Natural killer cell (primary cell): Measurements from ENCODE around the gene DERL2. TPM values are rescaled to one million over a fixed set of nuclear protein-coding genes. Genes with fewer than 3 reads are reported as not detected.

Source experiments
- ATAC-seq, 3 donors: fragments of 150-1000 bp in 2 of 3; fragments of 200-7000 bp in 1 of 3; cut with Tn5 transposase; 1 replicate in 1 of 3; 2 replicates in 2 of 3; pipeline ENCODE4 v1.10.0; 2021; ENCODE audit warnings: mild to moderate bottlenecking in 2 of 3, moderate library complexity in 2 of 3
- DNase-seq, 2 donors: peaks; one replicate each; pipeline versions ENCODE4 v3.0.0 to v3.0.0-alpha.2; 2013 to 2021; ENCODE audit warnings: mixed read lengths in 1 of 2
- H3K27ac ChIP-seq: one replicate; pipeline ENCODE4 v1.5.1; 2013; ENCODE audit warnings: mild to moderate bottlenecking, low read length
- H3K27me3 ChIP-seq: one replicate; pipeline ENCODE4 v1.6.1; 2013; ENCODE audit warnings: low read length; ENCODE audit not compliant: control insufficient read depth, insufficient read depth
- H3K36me3 ChIP-seq: one replicate; pipeline ENCODE4 v1.6.1; 2013; ENCODE audit warnings: low read length; ENCODE audit not compliant: control insufficient read depth, insufficient read depth
- H3K4me1 ChIP-seq: one replicate; pipeline ENCODE4 v1.6.1; 2013; ENCODE audit warnings: low read length; ENCODE audit not compliant: control insufficient read depth, insufficient read depth
- H3K4me3 ChIP-seq: one replicate; pipeline ENCODE4 v1.5.1; 2013; ENCODE audit warnings: low read length
- H3K9me3 ChIP-seq: one replicate; pipeline ENCODE4 v1.6.1; 2013; ENCODE audit warnings: low read length; ENCODE audit not compliant: control insufficient read depth, insufficient read depth
- H3K27ac Mint-ChIP-seq, 2 donors: one replicate each; pipeline ENCODE4 v1.8.0; 2022; ENCODE audit warnings: mild to moderate bottlenecking in 2 of 2, mixed read lengths in 2 of 2, moderate library complexity in 1 of 2
- H3K27me3 Mint-ChIP-seq, 2 donors: one replicate each; pipeline ENCODE4 v1.8.0; 2022; ENCODE audit warnings: low read depth in 2 of 2, mixed read lengths in 2 of 2
- H3K36me3 Mint-ChIP-seq: one replicate; pipeline ENCODE4 v1.8.0; 2022; ENCODE audit warnings: mixed read lengths
- H3K4me1 Mint-ChIP-seq, 2 donors: one replicate each; pipeline ENCODE4 v1.8.0; 2022; ENCODE audit warnings: mixed read lengths in 2 of 2
- H3K4me3 Mint-ChIP-seq: one replicate; pipeline ENCODE4 v1.8.0; 2022; ENCODE audit warnings: mild to moderate bottlenecking, moderate library complexity, mixed read lengths
- H3K9me3 Mint-ChIP-seq, 2 donors: one replicate each; pipeline ENCODE4 v1.8.0; 2022; ENCODE audit warnings: mixed read lengths in 2 of 2
- CTCF ChIP-seq: fragments of 200-600 bp; IDR thresholded peaks from one replicate; pipeline ENCODE4 v1.8.0; 2022; ENCODE audit warnings: antibody characterized with exemption
- WGBS: methylation state at CpG from one replicate; pipeline ENCODE4 v1.1.7; 2013; ENCODE audit warnings: missing lambda C conversion rate; ENCODE audit not compliant: insufficient coverage; 5-methylcytosine and 5-hydroxymethylcytosine counted together
- intact Hi-C: fragments of 100-400 bp; cut with micrococcal nuclease; formaldehyde crosslinking; loops from one replicate; pipeline ENCODE4 v1.14.2; 2022
- total RNA-seq, 4 donors: library from RNA; stranded (reverse); fragments of 120-200 nt in 1 of 4; gene quantifications; one replicate each; pipeline versions ENCODE4 v1.2.3 to v1.2.4, GENCODE V29; 2013 to 2022

Gene DERL2
- total RNA-seq, 3 donors from 2014 or later (not counting 1 experiment from before 2014, with no cell fraction given): 86.0 to 105 (median 94.3) TPM

- H3K27me3 ChIP-seq: no peaks in the 10 kb centered on the region
- H3K36me3 ChIP-seq: peaks cover 4% of the 10 kb centered on the region
- H3K9me3 ChIP-seq: no peaks in the 10 kb centered on the region
- WGBS: under 1% methylated on average over 17 of the region's 17 CpGs
- H3K27ac ChIP-seq: no peak overlapping the region
- peak overlapping the region; percentile 51 for H3K4me3 Mint-ChIP-seq
- peaks cover 22% of the 10 kb centered on the region for H3K4me1 ChIP-seq
- no peaks in the 10 kb centered on the region for H3K36me3 Mint-ChIP-seq
- no peaks in the 10 kb centered on the region for H3K27me3 Mint-ChIP-seq
- no peak for TF ChIP-seq CTCF
- no peaks in the 10 kb centered on the region for H3K9me3 Mint-ChIP-seq
- peak overlapping the region; percentile 7 to 29 for H3K27ac Mint-ChIP-seq
- H3K4me3 ChIP-seq: peak overlapping the region; percentile 82
- H3K4me1 Mint-ChIP-seq: peaks cover 30 to 38% of the 10 kb centered on the region in 2 donors
- ATAC-seq: peak; percentile 15 to 38 (median 19)
- DNase-seq: peak in 1 of 2 donors; percentile 43
- intact Hi-C loops: loop anchor here (2.0 kb wide), 1 partner anchor 19 kb away; the partner anchor contains the start of genes DERL2 and MIS12
Observed at GRCh38 chr17:5468075-5468473, 17.9 kb downstream of the DERL2 start.

DNA sequence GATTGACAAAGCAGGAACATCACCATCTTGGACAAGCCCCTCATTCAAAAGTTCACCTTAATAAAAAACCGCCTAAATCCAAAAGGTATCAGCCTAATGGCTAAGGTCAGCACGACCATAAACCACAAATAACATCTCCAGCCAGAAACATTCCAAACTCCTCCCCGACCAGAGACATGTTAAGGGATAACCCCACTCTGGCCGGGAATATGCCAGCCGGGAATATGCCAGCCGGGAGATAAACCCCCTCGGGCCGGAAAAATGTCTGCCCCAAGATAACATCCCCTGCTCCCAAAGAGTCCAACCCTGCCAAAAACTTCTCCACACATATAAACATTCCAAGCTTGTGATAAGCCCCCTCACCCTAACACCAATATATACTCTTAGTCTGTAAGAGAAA is 18.6 kb downstream of the DERL2 start:
- intact Hi-C loops: no loop called here
- Histone ChIP-seq H3K27ac (no peak overlapping the region), H3K4me1 (peaks cover 22% of the 10 kb centered on the region), H3K4me3 (no peak overlapping the region), H3K36me3 (no peaks in the 10 kb centered on the region), H3K9me3 (no peaks in the 10 kb centered on the region), H3K27me3 (no peaks in the 10 kb centered on the region)
- DNase-seq (no peak), ATAC-seq (no peak)
- Mint-ChIP-seq H3K27ac (peak overlapping the region in 1 of 2 donors; percentile 29), H3K36me3 (no peaks in the 10 kb centered on the region), H3K27me3 (no peaks in the 10 kb centered on the region), H3K9me3 (no peaks in the 10 kb centered on the region), H3K4me3 (peak overlapping the region; percentile 51), H3K4me1 (peaks cover 30 to 38% of the 10 kb centered on the region in 2 donors)
- no peak for TF ChIP-seq CTCF
- 17% methylated on average over 8 of the region's 8 CpGs for WGBS

- Mint-ChIP-seq H3K9me3 (no peaks in the 10 kb centered on the region), H3K36me3 (no peaks in the 10 kb centered on the region), H3K27ac (peak overlapping the region in 1 of 2 donors; percentile 33), H3K4me3 (no peak overlapping the region), H3K27me3 (no peaks in the 10 kb centered on the region), H3K4me1 (peaks cover 30 to 38% of the 10 kb centered on the region in 2 donors)
- 93% methylated on average over 3 of the region's 4 CpGs for WGBS
- H3K4me1 ChIP-seq: peaks cover 22% of the 10 kb centered on the region
- TF ChIP-seq CTCF: no peak
- DNase-seq (no peak), ATAC-seq (no peak)
- H3K36me3 ChIP-seq: no peaks in the 10 kb centered on the region
- no peak overlapping the region for H3K4me3 ChIP-seq
- intact Hi-C loops: no loop called here
- no peak overlapping the region for H3K27ac ChIP-seq
- H3K27me3 ChIP-seq: no peaks in the 10 kb centered on the region
- no peaks in the 10 kb centered on the region for H3K9me3 ChIP-seq
Observed at GRCh38 chr17:5466295-5466694, 19.7 kb downstream of the DERL2 start.
